Cardiac fibroblast (primary cell): ENCODE results near the gene C1orf21.

Source experiments
- DNase-seq, 2 donors: peaks; one replicate each; pipeline versions ENCODE4 v3.0.0 to v3.0.0-alpha.2; 2010; ENCODE audit warnings: low read depth in 2 of 2
- H3K4me3 ChIP-seq, 2 donors: replicated peaks in 1 of 2; 1 replicate in 1 of 2; 2 replicates in 1 of 2; pipeline ENCODE4 v1.5.1; 2011; ENCODE audit warnings: low read depth in 2 of 2, low read length in 2 of 2, mild to moderate bottlenecking in 2 of 2, moderate library complexity in 1 of 2
- TF ChIP-seq, protein P1 (sequence below): IDR thresholded peaks from one replicate; pipeline ENCODE4 v1.5.1; 2011; ENCODE audit warnings: low read depth, mild to moderate bottlenecking, low read length, inconsistent platforms

Gene C1orf21

DNA sequence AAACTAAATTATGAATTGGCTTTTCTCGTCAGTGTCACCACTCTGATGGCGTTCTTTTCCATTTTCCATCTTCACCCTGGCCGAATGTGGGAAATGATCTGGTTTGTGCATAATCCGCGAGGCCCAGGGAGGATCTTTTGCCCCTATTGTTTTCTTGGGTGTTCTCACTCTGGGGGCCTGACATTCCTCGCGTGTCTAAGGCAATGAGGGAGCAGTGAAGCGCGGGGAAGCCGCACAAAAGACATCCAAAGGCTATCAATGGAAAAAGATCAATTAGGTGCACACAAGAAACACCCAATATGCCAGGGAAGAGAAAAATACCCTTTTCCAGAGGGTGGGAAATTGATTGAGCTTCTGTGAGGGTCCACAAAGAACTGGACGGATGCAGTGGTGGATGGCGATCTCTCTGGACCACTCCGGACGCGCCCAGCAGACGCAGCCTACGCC, 941 bp upstream of the C1orf21 start:
- TF ChIP-seq, protein P1, sequence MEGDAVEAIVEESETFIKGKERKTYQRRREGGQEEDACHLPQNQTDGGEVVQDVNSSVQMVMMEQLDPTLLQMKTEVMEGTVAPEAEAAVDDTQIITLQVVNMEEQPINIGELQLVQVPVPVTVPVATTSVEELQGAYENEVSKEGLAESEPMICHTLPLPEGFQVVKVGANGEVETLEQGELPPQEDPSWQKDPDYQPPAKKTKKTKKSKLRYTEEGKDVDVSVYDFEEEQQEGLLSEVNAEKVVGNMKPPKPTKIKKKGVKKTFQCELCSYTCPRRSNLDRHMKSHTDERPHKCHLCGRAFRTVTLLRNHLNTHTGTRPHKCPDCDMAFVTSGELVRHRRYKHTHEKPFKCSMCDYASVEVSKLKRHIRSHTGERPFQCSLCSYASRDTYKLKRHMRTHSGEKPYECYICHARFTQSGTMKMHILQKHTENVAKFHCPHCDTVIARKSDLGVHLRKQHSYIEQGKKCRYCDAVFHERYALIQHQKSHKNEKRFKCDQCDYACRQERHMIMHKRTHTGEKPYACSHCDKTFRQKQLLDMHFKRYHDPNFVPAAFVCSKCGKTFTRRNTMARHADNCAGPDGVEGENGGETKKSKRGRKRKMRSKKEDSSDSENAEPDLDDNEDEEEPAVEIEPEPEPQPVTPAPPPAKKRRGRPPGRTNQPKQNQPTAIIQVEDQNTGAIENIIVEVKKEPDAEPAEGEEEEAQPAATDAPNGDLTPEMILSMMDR: no peak
- DNase-seq: no peak
- H3K4me3 ChIP-seq: peak overlapping the region; percentile 67 to 78

DNA sequence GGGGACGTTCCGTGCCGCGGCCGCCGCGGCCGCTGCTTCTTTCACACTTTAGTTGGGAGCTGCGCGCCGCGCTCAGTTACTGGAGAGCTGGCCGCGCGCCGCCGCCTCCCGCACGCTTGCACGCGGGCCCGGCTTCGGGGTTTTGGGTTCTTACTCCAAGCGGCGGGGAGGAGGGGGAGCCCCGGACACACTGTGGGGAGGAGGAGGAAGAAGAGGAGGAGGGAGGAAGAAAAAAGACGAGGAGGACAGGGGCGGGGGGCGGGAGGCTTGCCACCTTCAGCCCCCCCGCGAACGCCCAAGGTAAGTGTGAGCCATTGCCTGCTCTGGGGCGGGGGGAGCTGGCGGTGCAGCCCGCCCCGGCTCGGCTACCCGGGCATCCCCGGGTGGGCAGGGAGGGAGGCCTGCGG, 243 bp downstream of the C1orf21 start:
- DNase-seq: no peak
- TF ChIP-seq, protein P1: no peak
- H3K4me3 ChIP-seq: peak overlapping the region; percentile 67 to 78

DNA sequence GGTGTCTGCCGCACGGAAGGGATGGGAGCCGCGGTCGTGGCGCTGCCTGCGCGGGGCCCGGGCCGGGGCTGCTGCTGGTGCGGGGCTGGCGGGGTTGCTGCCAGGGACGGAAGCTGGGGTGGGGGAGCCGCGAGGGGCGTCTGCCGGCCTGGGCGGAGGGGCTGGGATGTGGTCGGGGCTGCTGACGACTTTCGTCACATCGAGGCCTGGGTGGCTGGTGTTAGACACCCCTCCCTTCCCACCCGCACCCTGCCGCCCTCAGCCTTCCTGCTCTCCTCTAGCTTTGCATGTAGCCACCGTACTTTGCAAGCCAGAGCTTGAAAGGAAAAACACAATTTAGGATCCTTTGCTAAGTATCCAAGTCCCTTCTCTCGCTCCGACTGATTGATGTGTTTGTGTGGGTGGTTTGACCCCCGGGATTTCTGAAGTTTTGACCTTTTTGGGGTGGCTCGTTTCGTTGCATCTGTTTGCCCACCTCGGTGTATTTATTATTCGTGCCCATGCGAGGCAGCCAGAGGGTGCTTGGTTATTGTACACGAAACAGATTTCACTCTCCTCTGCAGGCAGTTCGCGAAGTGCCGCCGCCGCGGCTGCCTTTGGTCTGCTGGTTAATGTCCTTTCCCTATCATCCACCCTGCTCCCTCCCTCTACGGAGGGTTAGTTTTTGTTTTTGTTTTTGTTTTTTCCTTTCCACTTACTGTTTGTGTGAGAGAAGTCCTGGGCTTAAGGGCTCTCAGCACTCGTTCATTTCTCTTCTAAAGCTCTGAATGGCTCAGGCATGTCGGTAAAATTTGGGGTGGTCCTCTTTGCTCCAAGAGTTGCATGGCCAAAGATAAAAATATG, 868 bp downstream of the C1orf21 start:
- DNase-seq: peak in 1 of 2 donors; percentile 41
- TF ChIP-seq, protein P1: no peak
- H3K4me3 ChIP-seq: peak overlapping the region; percentile 67 to 78

DNA sequence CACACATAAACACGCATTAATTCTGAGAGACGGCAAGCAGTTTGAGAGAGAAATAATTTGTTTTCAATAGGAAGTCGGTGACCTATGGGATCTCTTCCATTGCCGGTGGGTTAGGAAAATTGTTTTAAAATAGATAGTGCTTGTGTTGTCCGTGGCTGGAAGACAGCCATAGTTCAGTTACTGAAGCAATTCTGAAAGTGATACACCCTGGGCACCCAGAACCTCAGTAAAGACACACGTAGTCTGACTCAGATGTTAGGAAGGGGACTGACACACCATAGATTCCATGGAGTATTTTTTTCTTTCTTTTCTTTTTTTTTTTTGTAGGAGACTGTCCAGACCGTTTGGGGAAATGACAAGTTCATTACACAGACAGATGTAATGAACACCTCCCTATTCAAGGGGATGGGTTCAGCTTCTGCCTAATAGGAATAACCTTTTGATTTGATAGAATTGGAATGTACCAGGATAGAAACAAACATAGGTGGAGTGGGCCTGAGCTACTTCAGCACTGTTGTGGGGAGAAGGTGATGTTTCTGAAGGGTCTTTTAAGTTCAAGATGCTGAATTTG, 1.6 kb downstream of the C1orf21 start:
- TF ChIP-seq, protein P1: no peak
- peak; percentile 66 to 84 for DNase-seq
- H3K4me3 ChIP-seq: peak overlapping the region; percentile 67 to 78

DNA sequence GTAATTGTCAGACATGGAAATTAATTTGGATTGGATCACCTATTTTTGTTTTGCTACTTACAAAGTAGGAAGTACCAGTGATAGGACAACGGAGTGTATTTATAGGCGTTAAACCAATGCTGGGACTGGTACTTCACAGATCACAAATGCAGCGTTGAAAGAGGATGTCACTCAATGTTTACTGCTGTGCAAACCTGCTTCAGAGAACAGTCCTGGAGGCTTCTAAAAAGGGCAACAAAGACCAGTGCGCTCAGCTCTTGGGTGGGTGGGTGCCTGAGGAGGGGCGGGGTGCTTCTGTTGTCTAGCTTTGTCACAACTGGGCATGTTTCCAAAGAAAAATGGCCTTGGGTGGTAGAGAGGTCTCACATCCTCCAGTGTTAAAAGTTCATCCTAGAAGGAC, 2.1 kb downstream of the C1orf21 start:
- TF ChIP-seq, protein P1: no peak
- no peak overlapping the region for H3K4me3 ChIP-seq

DNA sequence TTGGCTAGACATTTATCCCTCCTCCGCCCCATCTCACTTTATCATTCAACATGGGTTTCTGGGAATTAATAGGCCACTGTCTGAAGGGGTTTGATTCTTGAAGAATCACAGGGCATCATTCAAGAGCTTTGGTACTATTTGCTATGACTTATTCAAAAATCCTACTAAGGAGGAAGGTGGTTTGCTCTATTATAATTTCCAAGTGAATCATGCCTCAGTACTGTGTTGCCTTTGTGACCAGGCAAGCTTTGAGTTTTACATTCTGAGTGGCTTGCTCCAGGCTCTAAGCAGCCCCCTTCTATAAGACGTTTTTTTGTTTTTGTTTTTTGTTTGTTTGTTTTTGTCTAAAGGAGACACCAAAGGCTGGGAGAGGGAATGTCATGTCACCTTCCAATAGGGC, 2.6 kb downstream of the C1orf21 start:
- no peak for DNase-seq
- H3K4me3 ChIP-seq: no peak overlapping the region

More for the DNA sequence above, 2.1 kb downstream of the C1orf21 start:
- DNase-seq: no peak

More for the DNA sequence above, 2.6 kb downstream of the C1orf21 start:
- TF ChIP-seq, protein P1: no peak
